ENCODE measurements around the gene DEFB125. TPM values are rescaled to one million over a fixed set of nuclear protein-coding genes. Genes with fewer than 3 reads are reported as not detected.

The DEFB125 gene
- total RNA-seq, 1 experiment from 2014 or later: not detected

DNA sequence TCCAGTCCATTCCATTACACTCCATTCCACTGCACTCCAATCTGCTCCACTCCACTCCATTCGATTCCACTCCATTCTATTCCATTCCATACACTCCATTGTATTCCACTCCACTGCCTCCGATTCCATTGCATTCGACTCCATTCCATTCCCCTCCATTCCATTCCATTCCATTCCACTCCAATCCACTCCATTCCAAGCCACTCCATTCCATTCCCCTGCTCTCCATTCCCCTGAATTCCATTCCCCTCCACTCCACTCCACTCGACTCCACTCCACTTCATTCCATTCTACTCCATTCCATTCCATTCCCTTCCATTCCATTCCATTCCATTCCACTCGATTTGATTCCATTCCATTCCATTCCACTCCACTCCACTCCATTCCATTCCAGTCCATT is 25.7 kb upstream of the DEFB125 start:
- Histone ChIP-seq H3K27ac (no peak overlapping the region), H3K36me3 (ENCODE audit: low read depth) (no peaks in the 10 kb centered on the region), H3K4me2 (no peak overlapping the region), H3F3A (ENCODE audit: insufficient read depth, low read depth) (no peaks in the 10 kb centered on the region), H3K4me3 (no peak overlapping the region), H3K9me2 (ENCODE audit: insufficient read depth) (no peaks in the 10 kb centered on the region), H4K20me1 (ENCODE audit: insufficient read depth) (no peaks in the 10 kb centered on the region), H2AFZ (no peak overlapping the region), H3K9me3 (ENCODE audit: insufficient read depth, low read depth) (no peaks in the 10 kb centered on the region), H3K4me1 (replicated peaks; ENCODE audit: insufficient read depth) (no peaks in the 10 kb centered on the region), H3K79me2 (ENCODE audit: low read depth) (no peaks in the 10 kb centered on the region), H3K27me3 (ENCODE audit: insufficient read depth, low read depth) (peaks cover 6% of the 10 kb centered on the region; the same call in 1 of the 2 replicates)
- BruUV-seq (replicated peaks): no TSS peak
- ChIA-PET POLR2A (ENCODE audit: unreplicated experiment) (no interaction called here), CTCF (no interaction called here)
- intact Hi-C loops (cut with micrococcal nuclease; ENCODE audit: unreplicated experiment): no loop called here
- DNase-seq: no peak
- no peak for TF ChIP-seq EZH2 (IDR thresholded peaks at IDR 0.05; ENCODE audit: low read depth)
- TF ChIP-seq CTCF (conservative IDR thresholded peaks at IDR 0.05): no peak

GRCh38 chr20:62487-62886 is 25.0 kb upstream of the DEFB125 start:
- Histone ChIP-seq H3K9me3 (ENCODE audit: insufficient read depth, low read depth) (no peaks in the 10 kb centered on the region), H3K9me2 (ENCODE audit: insufficient read depth) (no peaks in the 10 kb centered on the region), H2AFZ (no peak overlapping the region), H3K36me3 (ENCODE audit: low read depth) (no peaks in the 10 kb centered on the region), H3F3A (ENCODE audit: insufficient read depth, low read depth) (no peaks in the 10 kb centered on the region), H3K4me3 (no peak overlapping the region), H3K27me3 (ENCODE audit: insufficient read depth, low read depth) (peaks cover 6% of the 10 kb centered on the region; the same call in 1 of the 2 replicates), H3K4me2 (no peak overlapping the region), H3K4me1 (replicated peaks; ENCODE audit: insufficient read depth) (no peaks in the 10 kb centered on the region), H4K20me1 (ENCODE audit: insufficient read depth) (no peaks in the 10 kb centered on the region), H3K79me2 (ENCODE audit: low read depth) (no peaks in the 10 kb centered on the region), H3K27ac (no peak overlapping the region)
- BruUV-seq (replicated peaks): no TSS peak
- ChIA-PET POLR2A (ENCODE audit: unreplicated experiment) (no interaction called here), CTCF (no interaction called here)
- intact Hi-C loops (cut with micrococcal nuclease; ENCODE audit: unreplicated experiment): no loop called here
- TF ChIP-seq EZH2 (IDR thresholded peaks at IDR 0.05; ENCODE audit: low read depth): no peak
- TF ChIP-seq CTCF (conservative IDR thresholded peaks at IDR 0.05): no peak
- no peak for DNase-seq

- no peaks in the 10 kb centered on the region for H4K20me1 ChIP-seq (ENCODE audit: insufficient read depth)
- H3K79me2 ChIP-seq (ENCODE audit: low read depth): no peaks in the 10 kb centered on the region
- peaks cover 11% of the 10 kb centered on the region; the same call in 1 of the 2 replicates for H3K27me3 ChIP-seq (ENCODE audit: insufficient read depth, low read depth)
- no peaks in the 10 kb centered on the region for H3F3A ChIP-seq (ENCODE audit: insufficient read depth, low read depth)
- CTCF ChIA-PET: no interaction called here
- H3K9me3 ChIP-seq (ENCODE audit: insufficient read depth, low read depth): no peaks in the 10 kb centered on the region; the same call in 1 of the 2 replicates
- H3K4me3 ChIP-seq: no peak overlapping the region
- no peaks in the 10 kb centered on the region for H3K9me2 ChIP-seq (ENCODE audit: insufficient read depth)
- no peak for DNase-seq
- H3K36me3 ChIP-seq (ENCODE audit: low read depth): no peaks in the 10 kb centered on the region
- no peak overlapping the region for H2AFZ ChIP-seq
- intact Hi-C loops (cut with micrococcal nuclease; ENCODE audit: unreplicated experiment): no loop called here
- H3K27ac ChIP-seq: no peak overlapping the region
- TF ChIP-seq CTCF (conservative IDR thresholded peaks at IDR 0.05) (no peak), EZH2 (IDR thresholded peaks at IDR 0.05; ENCODE audit: low read depth) (no peak)
- H3K4me1 ChIP-seq (replicated peaks; ENCODE audit: insufficient read depth): no peaks in the 10 kb centered on the region
- no peak overlapping the region for H3K4me2 ChIP-seq
- no TSS peak for BruUV-seq (replicated peaks)
- POLR2A ChIA-PET (ENCODE audit: unreplicated experiment): no interaction called here
Measured at GRCh38 chr20:64026-64603, 23.4 kb upstream of the DEFB125 start.
